Femur (tissue), 1 donor: Measurements from ENCODE around the gene PPP2R5D.
A peak's percentile ranks its signal among the peaks of the same experiment; 100 is the strongest.

Experiments used
- DNase-seq: peaks from one replicate; pipeline ENCODE4 v3.0.0-alpha.2; 2017

PPP2R5D gene

GRCh38 chr6:42963855-42964605, 20.3 kb upstream of the PPP2R5D start:
- no peak for DNase-seq

GRCh38 chr6:42966571-42966970, 17.8 kb upstream of the PPP2R5D start:
- no peak for DNase-seq

- DNase-seq, result no peak
Observed at GRCh38 chr6:42967228-42967627, 17.1 kb upstream of the PPP2R5D start.

GRCh38 chr6:42968126-42968701, 16.2 kb upstream of the PPP2R5D start:
- no peak for DNase-seq

GRCh38 chr6:42968783-42969182, 15.6 kb upstream of the PPP2R5D start:
- no peak for DNase-seq

- DNase-seq, result no peak
Observed at GRCh38 chr6:42969431-42969830, 14.9 kb upstream of the PPP2R5D start.

GRCh38 chr6:42969934-42970333, 14.4 kb upstream of the PPP2R5D start:
- DNase-seq, result no peak

GRCh38 chr6:42970871-42971612, 13.3 kb upstream of the PPP2R5D start:
- DNase-seq, result no peak

- DNase-seq, result no peak
Observed at GRCh38 chr6:42971746-42972327, 12.5 kb upstream of the PPP2R5D start.

- no peak for DNase-seq
Observed at GRCh38 chr6:42973926-42974325, 10.4 kb upstream of the PPP2R5D start.

- DNase-seq, result no peak
Observed at GRCh38 chr6:42974919-42975505, 9.4 kb upstream of the PPP2R5D start.

GRCh38 chr6:42978487-42978838, 5.9 kb upstream of the PPP2R5D start:
- peak; percentile 44 for DNase-seq

GRCh38 chr6:42978839-42979522, 5.4 kb upstream of the PPP2R5D start, which contains the start of gene PEX6:
TSS of gene PEX6 (minus strand) at chr6:42979181. CDS start at chr6:42979150, 31 bp downstream.
- DNase-seq, result peak; percentile 93

GRCh38 chr6:42979523-42980177, 4.7 kb upstream of the PPP2R5D start:
- no peak for DNase-seq

- DNase-seq, result no peak
Observed at GRCh38 chr6:42981836-42982235, 2.5 kb upstream of the PPP2R5D start.

- no peak for DNase-seq
Observed at GRCh38 chr6:42984924-42985475, 630 bp downstream of the PPP2R5D start.

GRCh38 chr6:42987533-42988451, 3.4 kb downstream of the PPP2R5D start:
- no peak for DNase-seq

- no peak for DNase-seq
Observed at GRCh38 chr6:42988486-42989020, 4.2 kb downstream of the PPP2R5D start.

GRCh38 chr6:42989923-42990322, 5.6 kb downstream of the PPP2R5D start:
- no peak for DNase-seq

- no peak for DNase-seq
Observed at GRCh38 chr6:42993445-42993844, 9.1 kb downstream of the PPP2R5D start.
